ENCODE measurements around the gene UTRN.

Gene UTRN

DNA sequence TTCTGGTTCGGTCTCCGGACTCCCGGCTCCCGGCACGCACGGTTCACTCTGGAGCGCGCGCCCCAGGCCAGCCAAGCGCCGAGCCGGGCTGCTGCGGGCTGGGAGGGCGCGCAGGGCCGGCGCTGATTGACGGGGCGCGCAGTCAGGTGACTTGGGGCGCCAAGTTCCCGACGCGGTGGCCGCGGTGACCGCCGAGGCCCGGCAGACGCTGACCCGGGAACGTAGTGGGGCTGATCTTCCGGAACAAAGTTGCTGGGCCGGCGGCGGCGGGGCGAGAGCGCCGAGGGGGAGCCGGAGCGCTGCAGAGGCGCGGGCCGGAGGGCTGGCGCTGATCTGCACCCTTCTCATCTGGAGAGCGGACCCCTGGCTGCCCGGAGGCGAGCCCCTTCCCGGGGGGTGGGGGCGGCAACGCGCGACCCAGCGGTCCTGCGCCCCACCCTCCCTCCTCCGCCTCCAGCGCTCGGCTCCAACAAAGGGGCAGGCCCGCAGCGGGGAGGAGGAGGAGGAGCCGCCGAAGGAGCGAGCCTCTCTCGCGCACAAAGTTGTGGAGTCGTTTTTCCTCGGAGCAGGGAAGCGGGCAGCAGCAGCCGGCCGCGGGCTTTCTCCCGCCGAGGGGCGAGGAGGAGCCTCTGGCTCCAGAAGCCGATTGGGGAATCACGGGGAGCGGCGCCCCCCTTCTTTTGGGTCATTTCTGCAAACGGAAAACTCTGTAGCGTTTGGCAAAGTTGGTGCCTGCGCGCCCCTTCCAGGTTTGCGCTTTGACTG lies at the start of gene UTRN:
Gene UTRN (plus strand): TSS at position 553 of the 765 bp plus-strand sequence. CDS start 6,494 bp downstream, outside the sequence.
- DNase-seq, result peak; percentile 75

DNA sequence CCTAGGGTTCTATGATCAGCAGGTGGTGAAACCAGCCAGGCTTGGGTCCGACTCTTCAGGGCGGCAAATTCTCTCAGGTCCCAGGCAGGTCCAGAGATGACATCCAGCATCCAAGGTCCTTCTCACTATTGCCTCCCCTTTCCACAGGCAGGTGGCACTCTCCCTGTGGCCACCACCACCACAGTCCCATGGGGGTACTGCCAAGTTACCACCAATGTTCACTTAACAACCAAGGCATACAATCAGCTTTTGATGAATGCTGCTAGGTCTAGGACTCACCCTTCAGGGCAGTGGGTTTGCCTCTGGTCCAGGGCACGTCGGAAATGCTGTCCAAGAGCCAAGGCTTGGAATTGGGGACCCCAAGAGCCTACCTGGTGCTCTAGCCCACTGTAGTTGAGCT lies 40.4 kb upstream of the UTRN start:
- no peak for DNase-seq

DNA sequence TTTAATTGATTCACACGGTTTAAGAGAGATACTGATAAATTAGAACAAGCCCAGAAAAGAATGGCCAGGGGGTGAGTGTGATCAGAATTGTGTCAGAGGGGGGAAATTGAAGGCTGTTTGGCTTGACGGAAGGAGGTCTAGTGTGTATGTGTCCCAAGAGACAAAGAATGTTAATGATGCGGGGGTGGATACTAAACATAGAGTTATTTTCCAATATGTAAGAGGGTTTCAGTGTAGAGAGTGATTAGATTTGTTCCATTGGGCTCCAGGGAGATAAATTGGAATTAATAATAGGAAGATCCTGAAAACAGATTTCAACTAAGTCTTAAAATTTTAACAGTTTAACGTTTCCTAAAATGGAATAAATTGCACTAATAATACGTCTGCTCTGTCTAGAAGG lies 38.1 kb upstream of the UTRN start:
- DNase-seq, result no peak

DNA sequence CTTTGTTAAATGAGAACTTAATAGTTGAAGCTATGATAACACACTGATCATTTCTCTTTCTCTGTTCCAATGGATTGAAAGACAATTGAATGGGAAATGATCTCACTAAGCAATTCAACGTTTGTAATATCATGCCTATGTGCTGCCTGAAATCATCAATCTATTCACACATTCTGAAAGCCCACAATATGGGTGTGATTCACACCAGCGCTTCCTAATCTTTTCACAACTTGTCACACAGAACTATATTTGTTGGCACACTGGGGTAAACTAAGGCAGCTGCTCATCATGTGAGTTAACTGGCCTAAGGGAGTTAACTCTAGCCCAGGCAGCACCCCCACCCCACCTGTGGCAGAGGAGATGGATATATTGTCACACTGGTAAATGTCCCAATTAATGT lies 37.1 kb upstream of the UTRN start:
- no peak for DNase-seq

DNA sequence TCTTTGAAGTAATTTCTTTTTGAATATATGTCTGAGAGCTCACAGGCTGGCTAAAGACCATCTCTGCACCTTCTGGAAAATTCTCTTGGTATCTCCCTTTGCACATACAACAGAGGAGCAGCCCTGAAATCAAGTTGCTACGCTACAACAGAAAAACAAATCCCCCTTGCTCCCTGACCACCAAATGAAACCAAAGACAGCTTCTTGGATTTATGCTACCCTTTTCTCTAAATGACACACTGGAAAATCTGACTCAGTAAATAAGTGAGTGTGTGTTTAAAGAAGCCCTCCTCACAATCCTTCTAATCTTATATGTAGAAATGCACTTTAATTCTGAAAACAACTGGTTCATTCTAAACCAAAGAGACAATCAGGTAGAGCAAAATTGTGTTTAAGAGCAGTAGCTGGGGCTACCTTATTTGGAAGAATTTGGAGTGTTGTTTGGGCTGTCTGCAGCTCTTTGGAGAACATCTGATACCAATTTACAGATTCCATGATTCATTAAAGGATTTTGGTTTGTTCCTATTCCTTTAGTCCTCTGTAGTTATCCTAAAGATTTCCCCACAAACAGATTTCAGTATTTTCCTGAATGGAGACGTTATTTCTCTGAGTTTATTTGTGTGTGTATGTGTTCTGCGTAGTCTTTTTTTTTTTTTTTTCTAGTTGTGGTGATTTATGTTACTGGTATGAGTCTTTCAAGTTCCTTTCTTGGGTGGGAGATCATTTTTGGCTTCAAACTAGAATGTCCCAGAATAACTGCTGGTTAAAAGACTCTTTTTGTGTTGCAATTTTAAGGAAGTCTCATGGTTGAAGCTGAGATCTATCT lies 36.4 kb upstream of the UTRN start:
- DNase-seq, result no peak

DNA sequence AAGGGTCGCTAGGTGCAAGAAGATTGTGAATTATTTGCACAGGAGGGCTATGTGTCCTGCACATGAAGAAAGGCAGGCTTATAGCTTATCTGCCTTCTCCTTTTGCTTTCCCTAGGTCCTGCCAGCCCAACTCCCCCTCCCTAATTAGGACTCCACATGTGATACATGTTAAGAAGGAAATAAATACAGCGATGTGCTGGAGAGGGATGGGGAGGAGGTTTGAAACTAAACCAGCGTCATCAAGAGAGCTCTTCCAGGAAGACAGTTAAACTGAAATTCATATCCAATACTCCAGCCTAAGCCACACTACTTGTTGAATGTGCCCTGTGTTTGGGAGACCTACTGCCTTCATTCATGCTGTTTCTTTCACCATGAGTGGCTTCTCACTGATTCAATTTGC lies 34.9 kb upstream of the UTRN start:
- no peak for DNase-seq

DNA sequence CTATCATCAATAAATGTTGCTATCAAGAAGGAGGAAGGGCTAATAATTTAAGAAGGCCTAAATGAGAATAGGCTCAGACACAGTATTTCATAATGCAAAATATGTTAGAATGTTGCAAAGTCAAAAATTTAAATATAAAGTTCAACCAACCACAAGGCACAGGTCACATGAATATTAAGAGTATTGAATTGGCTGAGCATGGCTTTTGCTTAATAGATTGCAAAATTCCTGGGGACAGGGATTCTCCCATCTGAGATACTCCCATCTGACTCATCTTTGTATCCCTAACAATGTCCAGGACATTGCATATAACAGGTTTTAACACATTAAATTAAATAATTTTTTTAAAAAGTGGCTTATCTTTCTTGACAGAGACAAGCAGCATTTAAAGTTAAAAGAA lies 32.9 kb upstream of the UTRN start:
- no peak for DNase-seq

DNA sequence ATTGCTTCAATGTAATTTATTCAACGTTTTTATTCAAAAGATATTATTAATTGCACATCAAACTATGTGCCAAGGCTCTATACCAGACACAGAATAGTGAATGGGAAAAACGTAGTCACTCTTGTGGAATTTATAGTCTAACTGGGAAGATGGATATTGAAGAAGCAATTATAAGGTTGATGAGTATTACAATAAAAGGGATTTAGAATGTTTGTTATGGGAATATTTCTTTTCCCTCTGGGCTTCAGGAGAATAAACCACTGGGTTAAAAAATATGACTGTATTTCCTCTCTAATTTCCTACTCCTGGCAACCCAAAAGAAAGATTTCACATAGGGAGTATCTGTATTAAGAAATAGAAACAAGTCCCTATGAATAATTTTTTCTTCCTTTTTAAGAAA lies 25.1 kb upstream of the UTRN start:
- DNase-seq, result no peak

DNA sequence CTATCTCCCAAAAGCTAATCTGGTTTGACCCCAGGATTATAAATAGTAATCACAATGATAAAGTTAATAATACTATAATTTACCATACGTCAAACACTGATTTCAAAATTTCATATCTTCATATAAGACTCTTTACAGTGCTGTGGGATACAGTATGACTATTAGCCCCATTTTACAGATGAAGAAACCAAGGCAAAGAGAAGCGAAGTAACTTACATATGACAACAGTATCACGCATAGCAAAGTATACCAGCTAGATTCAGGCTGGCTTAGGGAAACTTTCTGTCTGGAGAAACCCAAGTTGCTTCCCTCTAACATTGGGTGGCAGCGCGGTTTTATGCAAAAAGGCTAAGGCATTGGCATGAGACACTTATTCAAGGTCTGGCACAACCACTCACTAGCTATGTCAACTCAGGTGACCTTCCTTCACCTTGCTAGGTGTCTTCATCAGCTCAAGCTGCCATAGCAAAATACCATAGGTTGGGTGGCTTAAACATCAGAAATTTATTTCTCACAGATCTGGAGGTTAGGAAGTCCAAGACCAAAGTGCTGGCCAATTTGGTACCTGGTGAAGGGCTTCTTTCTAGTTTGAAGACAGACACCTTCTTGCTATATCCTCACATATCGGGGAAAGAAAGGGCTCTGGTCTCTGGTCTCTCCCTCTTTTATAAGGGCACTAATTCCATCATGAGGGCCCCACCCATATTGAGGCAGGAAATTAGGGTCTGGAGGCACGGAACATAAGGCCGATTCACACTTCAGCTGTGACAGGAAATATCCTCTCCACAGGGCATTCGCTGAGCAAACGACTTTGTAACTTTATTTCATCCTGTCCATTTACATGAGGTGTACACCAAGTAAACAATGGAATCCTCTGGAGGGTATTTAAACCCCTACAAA lies 22.4 kb upstream of the UTRN start:
- no peak for DNase-seq

DNA sequence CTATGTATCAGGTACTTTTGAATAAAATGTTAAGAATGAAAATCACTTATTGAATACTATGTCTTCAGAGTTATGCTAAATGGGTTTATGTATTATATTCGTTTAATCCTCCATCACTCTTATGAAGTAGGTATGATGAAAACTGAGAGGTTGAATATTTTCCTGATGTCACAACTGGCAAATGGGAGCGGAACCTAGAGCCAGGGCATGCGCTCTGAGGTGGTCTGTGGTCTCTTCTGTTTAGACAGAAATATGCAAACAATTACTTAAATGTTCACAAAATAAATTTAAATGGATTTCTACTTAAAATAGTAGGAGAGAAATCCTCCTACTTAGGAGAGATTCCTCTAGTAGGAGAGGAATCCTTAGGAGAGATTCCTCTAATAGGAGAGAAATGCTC lies 21.3 kb upstream of the UTRN start:
- no peak for DNase-seq

DNA sequence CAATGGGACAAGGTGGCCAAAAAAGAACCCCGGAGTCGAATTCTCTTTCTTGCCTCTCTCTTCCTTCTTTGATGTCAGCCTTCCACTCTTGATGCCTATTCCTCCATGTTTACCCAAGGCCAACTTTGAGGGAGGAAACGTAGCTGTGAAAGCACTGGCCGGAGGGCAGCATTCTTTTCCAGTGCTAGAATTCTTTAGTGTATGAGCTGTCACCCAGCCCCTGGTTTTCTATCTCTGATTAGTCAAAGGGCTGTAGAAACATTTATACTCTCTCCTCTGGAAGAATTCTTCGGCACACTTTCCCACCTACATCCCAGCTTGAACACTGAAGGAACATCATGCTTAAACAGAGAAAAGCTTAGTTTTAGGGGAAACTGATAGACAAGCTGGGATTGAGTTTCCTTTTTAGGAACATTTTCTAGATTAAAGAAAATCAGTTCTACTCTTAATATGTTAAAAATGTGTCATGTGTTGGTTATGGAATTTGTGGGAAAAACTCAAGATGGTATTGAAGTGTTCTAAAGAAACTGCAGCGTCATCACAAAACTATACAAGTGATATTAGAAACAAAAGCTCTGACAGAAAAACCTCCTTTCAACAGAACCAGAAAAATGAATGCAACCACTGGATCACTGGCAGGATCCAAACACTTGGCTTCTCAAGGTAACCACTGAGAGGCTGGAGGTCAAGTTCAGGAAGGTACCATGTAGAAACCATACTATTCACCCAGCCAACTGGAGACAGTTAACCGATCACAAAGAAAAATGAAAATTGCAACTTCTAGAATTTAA lies 20.7 kb upstream of the UTRN start:
- no peak for DNase-seq

DNA sequence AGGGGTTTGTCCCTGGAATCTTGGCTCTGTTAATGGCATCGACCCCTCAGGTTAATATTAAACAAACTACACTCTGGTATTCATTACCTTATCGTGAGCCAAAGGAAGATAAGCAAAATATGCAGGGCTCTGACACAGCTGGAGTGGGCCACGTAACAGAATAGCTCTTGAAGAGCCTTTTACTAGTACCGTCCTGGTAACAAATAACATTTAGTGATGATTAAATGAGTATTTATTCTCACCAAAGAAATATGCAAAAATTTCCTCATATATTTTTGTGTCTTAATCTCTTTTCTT lies 20.1 kb upstream of the UTRN start:
- DNase-seq, result no peak

DNA sequence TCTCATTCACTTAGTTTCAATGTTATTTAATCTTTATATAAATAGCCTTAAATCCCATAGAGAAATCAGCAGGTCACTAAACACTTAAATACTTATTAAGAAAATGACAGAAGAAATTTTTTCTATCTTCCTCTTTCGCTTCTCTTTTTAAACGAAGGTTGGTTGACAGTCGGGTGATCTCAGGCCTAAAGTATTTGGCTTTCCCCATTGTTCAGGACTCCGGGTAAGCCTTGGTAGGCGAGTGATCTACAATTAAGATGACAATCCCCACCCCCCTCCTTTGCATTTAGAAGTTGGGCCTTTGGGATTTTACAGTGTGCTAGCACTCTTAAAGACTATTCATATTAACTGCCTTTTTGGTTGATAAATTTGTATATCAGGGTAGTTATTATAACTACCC lies 19.7 kb upstream of the UTRN start:
- DNase-seq, result no peak

DNA sequence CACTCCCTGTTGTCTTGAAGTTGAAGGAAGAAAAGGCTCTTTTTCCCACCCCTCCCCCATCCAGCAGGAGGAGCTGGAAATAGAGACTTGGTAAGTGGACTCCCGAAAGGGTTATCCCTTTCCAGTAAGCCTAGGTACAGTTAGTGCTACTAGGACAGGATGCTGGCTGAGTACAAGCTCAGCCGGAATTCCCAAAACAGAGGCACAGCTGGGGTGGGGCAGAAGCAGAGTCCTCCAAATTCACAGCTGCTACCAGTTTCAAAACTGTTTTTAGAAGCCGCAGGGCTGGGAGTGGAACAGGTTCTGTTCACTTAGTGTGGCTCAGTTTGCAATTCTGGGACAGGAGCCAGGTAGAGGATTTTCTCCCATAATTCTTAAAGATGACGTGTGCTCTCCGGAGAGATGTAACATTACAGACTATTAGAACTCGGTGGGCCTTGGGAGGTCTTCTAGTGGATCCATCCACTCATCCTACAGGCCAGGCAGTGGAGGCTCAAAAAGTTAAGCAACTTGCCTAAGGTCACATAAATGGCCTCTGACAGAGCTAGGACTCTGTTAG lies 19.0 kb upstream of the UTRN start:
- no peak for DNase-seq

DNA sequence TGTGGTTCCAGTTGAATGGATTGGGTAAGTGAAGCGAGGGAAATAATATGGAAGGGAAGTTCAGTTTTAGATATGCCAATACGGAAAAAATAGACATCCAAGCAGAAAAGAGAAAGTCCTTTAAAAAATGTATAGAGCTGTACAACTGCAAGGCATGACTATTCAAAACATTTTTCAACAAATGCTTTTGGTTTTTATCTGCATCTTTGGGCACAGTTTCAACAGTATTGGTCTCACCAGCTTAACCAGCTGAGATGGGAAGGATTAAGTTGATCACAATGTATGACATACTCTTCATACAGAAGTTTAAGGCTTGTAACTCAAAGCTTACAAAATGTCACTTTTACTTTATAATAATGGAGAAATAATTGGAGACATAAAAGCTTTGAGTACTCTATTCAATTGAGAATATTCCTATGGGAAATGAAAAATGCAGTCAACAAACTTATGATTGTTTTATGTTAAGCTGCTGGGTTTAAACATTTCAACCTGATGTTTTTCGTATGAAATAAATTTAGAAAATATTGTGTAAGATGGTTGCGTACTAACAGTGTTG lies 16.3 kb upstream of the UTRN start:
- no peak for DNase-seq

DNA sequence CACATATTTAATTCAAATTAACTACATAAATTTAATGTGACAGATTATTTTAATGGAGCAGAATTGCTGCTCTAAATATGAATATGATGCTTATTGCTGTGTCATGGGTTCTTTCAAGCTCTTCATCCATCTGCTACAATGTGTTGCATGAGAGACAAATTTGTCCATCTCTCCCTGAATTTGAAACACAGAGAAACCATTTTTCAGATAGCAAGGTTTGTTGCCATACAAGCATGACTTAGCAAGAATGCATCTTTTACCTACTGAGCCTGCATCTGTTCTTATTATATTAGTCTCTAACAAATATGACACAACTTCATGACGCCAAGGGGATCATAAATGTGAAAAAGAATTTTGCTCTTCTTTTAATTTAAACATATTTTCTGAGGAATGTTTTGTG lies 8.0 kb upstream of the UTRN start:
- no peak for DNase-seq

DNA sequence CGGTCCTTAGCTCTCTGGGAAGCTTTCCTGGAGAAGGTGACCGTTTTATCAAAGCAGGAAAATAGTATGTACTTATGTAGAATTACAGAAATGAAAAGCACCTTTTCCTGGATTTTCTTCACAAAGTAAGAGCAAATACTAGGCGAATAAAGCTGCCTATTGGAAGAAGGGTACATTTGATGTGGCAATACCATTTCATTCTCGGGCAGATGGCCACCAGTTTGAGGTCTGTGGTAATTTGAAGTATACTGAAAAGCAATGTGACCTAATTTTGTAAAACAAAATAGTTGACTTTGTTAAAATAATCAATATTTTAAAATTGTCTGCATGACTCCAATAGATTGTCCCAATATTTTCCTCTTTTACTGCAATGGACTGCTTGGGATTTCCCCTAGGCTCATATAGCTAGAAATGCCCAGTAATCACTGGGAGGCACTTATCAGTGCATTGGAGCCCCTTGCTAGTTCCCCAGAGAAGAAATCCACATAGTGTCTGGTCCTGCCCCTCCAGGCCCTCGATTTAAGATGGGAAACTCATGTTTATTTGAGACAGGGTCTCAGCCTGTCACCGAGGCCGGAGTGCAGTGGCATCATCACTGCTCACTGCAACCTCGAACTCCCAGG lies 7.4 kb upstream of the UTRN start:
- no peak for DNase-seq

DNA sequence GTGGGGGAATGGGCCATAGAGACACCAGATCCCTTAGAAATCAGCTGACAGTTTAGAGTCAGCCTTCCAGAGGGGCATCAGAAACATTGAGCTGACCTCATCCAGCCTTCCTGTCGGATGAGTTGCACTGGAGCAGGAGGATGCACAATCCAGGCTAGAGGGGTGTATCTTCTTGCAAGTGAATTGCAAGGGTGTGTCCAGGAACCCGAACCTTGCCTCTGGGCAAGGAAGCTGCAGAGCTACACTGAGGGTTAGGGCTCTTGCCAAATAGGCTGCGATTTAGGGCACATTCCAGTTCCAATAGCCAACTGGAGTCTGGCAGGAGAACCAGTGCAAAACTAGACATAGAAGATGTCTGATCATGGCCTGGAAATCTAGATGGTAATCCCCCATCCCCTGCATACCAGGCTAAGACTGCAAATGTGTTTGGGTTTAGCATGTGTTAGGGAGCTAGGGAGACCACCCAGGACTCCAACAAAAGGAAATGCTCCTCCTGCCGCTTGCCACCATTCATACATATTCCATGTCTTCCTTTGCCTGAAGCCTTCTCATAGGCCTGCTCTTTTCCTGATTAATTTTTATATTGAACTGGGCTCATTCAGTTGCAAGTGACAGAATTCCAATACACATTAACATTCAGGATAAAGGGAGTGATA lies 6.3 kb upstream of the UTRN start:
- no peak for DNase-seq

DNA sequence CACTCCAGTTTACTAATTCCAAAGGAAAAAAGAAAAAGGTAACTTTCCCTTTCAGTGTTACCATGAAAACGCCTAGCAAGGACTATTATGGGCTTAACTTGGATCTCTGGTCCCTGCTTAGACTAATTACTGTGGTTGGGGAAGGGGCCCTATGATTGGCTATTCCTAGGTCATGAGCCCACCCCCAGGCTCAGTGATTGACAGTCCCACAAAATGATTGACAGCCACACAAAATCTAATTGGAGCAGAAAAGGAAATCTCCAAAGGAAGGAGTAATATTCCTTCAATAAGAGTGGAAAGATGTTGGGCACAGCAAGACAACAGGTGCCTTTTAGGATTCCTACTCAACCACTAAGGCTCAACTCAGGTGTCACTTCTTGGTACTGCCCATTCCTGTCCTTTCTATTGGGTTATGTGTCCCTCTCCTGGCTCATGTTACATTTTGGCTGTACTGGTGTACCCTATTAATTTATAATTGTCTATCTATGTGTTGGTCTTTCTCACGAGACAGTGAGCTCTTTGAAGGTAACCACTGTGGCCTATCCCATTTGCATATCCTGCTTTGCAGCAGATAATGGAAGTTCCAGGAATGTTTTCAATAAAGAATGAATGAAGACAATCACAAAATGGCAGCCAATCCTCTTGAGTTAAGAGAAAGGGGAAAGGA lies 5.5 kb upstream of the UTRN start:
- no peak for DNase-seq

Data from GF-D8 (cell line).